Umbilical cord (tissue), 2 donors: ENCODE data around the gene LILRB3. TPM values are rescaled to one million over a fixed set of nuclear protein-coding genes. Genes with fewer than 3 reads are reported as not detected.
A peak's percentile ranks its signal among the peaks of the same experiment; 100 is the strongest.

Experiments used
- DNase-seq: peaks from one replicate; pipeline ENCODE4 v3.0.0-alpha.2; 2015; ENCODE audit warnings: low spot score
- total RNA-seq: library from RNA; depleted of rRNA; stranded (reverse); fragments of >200 nt; gene quantifications from one replicate; pipeline ENCODE4 v1.2.3, GENCODE V29; 2014; ENCODE audit warnings: low replicate concordance; ENCODE audit not compliant: insufficient read depth

LILRB3 gene
- total RNA-seq, 1 donor from 2014 or later = 0.96 TPM

DNA sequence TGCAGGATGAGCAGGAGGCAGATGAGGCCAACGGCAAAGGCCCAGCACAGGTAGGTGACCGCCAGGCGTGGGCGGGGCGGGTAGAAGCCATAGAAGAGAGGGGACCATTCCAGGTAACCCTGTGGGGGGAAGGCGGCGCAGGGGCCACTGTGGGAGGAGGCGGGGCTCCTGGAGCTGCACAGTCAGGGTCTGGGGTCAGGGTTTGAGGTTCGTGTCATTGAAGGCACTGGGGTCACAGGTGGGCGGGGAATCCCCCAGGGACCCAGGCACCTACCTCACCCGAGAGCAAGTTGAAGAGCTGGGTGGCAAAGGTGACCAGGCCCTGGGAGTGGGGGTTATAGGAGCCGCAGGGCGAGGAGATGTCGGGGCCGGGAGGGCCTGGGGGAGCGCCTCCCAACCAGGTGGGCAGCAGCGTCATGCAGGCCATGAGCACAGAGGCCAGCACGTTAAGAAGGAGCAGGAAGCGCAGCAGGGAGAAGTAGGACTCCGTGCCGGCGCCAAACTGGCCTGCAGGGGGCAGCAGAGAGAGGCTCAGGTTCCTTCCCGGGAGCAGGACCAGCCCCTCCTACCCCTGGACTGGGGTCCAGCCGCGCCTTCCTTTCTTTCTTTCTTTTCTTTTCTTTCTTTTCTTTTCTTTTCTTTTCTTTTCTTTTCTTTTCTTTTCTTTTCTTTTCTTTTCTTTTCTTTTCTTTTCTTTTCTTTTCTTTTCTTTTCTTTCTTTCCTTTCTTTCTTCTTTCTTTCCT is 54.5 kb downstream of the LILRB3 start:
- peak; percentile 87 for DNase-seq

Other genes with a start within 250 kb of the LILRB3 start
- not detected for gene CACNG6, start 231.4 kb downstream of the LILRB3 start, total RNA-seq
- not detected for gene VSTM1, start 159.1 kb downstream of the LILRB3 start, total RNA-seq
- not detected for gene TARM1, start 141.6 kb downstream of the LILRB3 start, total RNA-seq
- 0.96 TPM for gene OSCAR, start 122.2 kb downstream of the LILRB3 start, total RNA-seq
- 4.3 TPM for gene NDUFA3, start 120.2 kb downstream of the LILRB3 start, total RNA-seq
- gene TFPT, start 107.3 kb downstream of the LILRB3 start, total RNA-seq = 18.8 TPM
- 21.2 TPM for gene PRPF31, start 107.3 kb downstream of the LILRB3 start, total RNA-seq
- gene CNOT3, start 85.2 kb downstream of the LILRB3 start, total RNA-seq = 2.6 TPM
- 6.3 TPM for gene LENG1, start 63.3 kb downstream of the LILRB3 start, total RNA-seq
- gene TMC4, start 49.8 kb downstream of the LILRB3 start, total RNA-seq = 2.6 TPM
- gene MBOAT7, start 33.4 kb downstream of the LILRB3 start, total RNA-seq = 13.7 TPM
- 72.5 TPM for gene TSEN34, start 31.7 kb downstream of the LILRB3 start, total RNA-seq
- 1,474 TPM for gene RPS9, start 22.1 kb downstream of the LILRB3 start, total RNA-seq
- 4.3 TPM for gene LILRA6, start 19.8 kb upstream of the LILRB3 start, total RNA-seq
- 5.5 TPM for gene LILRB5, start 34.3 kb upstream of the LILRB3 start, total RNA-seq
- gene LILRB2, start 58.1 kb upstream of the LILRB3 start, total RNA-seq = not detected
- gene LILRA5, start 90.2 kb upstream of the LILRB3 start, total RNA-seq = 0.72 TPM
- gene LILRA4, start 116.2 kb upstream of the LILRB3 start, total RNA-seq = not detected
- 19.7 TPM for gene LAIR1, start 141.9 kb upstream of the LILRB3 start, total RNA-seq
- 0.24 TPM for gene TTYH1, start 192.5 kb upstream of the LILRB3 start, total RNA-seq
- gene LENG8, start 226.2 kb upstream of the LILRB3 start, total RNA-seq = 19.7 TPM
- gene LENG9, start 240.8 kb upstream of the LILRB3 start, total RNA-seq = 18.1 TPM